Measurements from ENCODE around the gene COL6A5. TPM values are rescaled to one million over a fixed set of nuclear protein-coding genes. Genes with fewer than 3 reads are reported as not detected.

Gene COL6A5
- total and polyA plus RNA-seq, 2 of the 13 experiments (the other 11 are each of a cell fraction or from before 2014, with no cell fraction given), result not detected

DNA sequence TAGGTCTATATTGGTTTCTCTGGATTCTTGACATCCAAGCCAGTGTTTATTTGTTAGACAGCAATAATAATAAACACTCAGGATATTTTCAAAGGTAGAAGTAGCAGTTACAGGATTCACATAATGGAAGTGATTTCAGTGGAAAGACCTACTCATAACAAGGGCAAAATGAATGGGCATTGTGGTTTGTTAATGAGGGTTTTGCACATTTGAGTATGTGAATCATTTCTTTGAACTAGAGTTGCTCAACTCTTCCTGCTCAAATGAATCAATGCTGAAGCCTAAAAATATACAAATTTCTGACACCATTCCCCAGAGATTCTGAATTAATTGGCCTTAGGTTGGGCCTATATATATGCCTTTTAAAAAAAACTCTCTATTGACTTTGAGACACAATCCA lies 4.1 kb upstream of the COL6A5 start (continued):
- TF ChIP-seq, protein P1, sequence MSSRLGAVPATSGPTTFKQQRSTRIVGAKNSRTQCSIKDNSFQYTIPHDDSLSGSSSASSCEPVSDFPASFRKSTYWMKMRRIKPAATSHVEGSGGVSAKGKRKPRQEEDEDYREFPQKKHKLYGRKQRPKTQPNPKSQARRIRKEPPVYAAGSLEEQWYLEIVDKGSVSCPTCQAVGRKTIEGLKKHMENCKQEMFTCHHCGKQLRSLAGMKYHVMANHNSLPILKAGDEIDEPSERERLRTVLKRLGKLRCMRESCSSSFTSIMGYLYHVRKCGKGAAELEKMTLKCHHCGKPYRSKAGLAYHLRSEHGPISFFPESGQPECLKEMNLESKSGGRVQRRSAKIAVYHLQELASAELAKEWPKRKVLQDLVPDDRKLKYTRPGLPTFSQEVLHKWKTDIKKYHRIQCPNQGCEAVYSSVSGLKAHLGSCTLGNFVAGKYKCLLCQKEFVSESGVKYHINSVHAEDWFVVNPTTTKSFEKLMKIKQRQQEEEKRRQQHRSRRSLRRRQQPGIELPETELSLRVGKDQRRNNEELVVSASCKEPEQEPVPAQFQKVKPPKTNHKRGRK (CRISPR knock-in tag; IDR thresholded peaks at IDR 0.05), result no peak
- TF ChIP-seq ZNF792 (CRISPR knock-in tag; IDR thresholded peaks at IDR 0.05), result no peak
- TF ChIP-seq ZBTB38 (CRISPR knock-in tag; IDR thresholded peaks at IDR 0.05), result no peak
- no peak for TF ChIP-seq STAG1 (CRISPR knock-in tag; IDR thresholded peaks at IDR 0.05)
- TF ChIP-seq, protein P2, sequence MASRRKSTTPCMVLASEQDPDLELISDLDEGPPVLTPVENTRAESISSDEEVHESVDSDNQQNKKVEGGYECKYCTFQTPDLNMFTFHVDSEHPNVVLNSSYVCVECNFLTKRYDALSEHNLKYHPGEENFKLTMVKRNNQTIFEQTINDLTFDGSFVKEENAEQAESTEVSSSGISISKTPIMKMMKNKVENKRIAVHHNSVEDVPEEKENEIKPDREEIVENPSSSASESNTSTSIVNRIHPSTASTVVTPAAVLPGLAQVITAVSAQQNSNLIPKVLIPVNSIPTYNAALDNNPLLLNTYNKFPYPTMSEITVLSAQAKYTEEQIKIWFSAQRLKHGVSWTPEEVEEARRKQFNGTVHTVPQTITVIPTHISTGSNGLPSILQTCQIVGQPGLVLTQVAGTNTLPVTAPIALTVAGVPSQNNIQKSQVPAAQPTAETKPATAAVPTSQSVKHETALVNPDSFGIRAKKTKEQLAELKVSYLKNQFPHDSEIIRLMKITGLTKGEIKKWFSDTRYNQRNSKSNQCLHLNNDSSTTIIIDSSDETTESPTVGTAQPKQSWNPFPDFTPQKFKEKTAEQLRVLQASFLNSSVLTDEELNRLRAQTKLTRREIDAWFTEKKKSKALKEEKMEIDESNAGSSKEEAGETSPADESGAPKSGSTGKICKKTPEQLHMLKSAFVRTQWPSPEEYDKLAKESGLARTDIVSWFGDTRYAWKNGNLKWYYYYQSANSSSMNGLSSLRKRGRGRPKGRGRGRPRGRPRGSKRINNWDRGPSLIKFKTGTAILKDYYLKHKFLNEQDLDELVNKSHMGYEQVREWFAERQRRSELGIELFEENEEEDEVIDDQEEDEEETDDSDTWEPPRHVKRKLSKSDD (CRISPR knock-in tag; IDR thresholded peaks at IDR 0.05; ENCODE audit: low read depth), result no peak

DNA sequence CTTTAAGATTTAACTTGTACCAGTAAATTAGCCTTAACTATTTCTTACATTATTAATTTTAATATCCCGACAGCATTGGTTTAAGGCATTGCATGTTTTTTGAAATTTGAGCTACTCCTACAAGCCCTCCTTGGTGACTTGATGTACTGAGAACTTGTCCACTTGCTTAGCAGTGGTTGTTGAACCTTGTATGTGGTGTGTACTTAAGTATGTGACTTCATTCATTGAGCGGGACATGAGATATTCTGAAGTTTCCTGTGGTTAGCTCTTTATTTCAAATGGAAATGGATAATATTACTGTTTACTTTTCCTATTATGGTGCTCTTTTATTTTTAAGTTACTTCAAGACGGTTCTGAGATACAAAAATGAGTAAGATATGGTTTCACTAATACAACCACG lies 3.6 kb upstream of the COL6A5 start:
- intact Hi-C loops (cut with micrococcal nuclease; ENCODE audit: unreplicated experiment), result no loop called here
- Histone ChIP-seq H3K27ac (ENCODE audit: extremely low read length, insufficient read depth, low read length) (no peak overlapping the region), H3K27me3 (ENCODE audit: control insufficient read depth in 1 of 2, insufficient read depth in 2 of 2, low read length in 2 of 2) (peaks cover 0 to 15% of the 10 kb centered on the region in 2 experiments; a peak in 3 of 5 replicates), H4K20me1 (ENCODE audit: insufficient read depth, low read length) (no peaks in the 10 kb centered on the region), H3K4me1 (ENCODE audit: insufficient read depth, low read length) (no peaks in the 10 kb centered on the region), H3K79me2 (ENCODE audit: insufficient read depth, low read length) (no peaks in the 10 kb centered on the region), H2AFZ (ENCODE audit: low read length) (no peak overlapping the region), H3K4me2 (ENCODE audit: low read depth, low read length) (no peak overlapping the region), H3K4me3 (replicated peaks in 1 of 3; ENCODE audit: insufficient read depth in 1 of 3, low read depth in 2 of 3, low read length in 3 of 3) (no peak overlapping the region), H3K36me3 (replicated peaks in 1 of 2; ENCODE audit: control insufficient read depth in 1 of 2, insufficient read depth in 2 of 2, low read length in 2 of 2) (no peaks in the 10 kb centered on the region), H3K9ac (ENCODE audit: insufficient read depth, low read depth, low read length) (no peak overlapping the region), H3K9me3 (ENCODE audit: low read length) (no peaks in the 10 kb centered on the region)
- POLR2A ChIA-PET, result no interaction called here
- in situ Hi-C loops (cut with HindIII; ENCODE audit: extremely low pct_ligation_motif_present, low pct_unique_long_range_greater_than_20kb), result no loop called here
- no peak for ATAC-seq
- 1% methylated on average over 4 of the region's 4 CpGs for whole genome bisulfite sequencing (ENCODE audit: low lambda C conversion rate)
- no TSS peak for BruUV-seq (replicated peaks)
- no peak for DNase-seq (ENCODE audit: low spot score)
- FAIRE-seq, result no peak
- CTCF ChIA-PET (ENCODE audit: low intra/inter-chr PET ratio, low total read pairs), result no interaction called here
- TF ChIP-seq, protein P3, sequence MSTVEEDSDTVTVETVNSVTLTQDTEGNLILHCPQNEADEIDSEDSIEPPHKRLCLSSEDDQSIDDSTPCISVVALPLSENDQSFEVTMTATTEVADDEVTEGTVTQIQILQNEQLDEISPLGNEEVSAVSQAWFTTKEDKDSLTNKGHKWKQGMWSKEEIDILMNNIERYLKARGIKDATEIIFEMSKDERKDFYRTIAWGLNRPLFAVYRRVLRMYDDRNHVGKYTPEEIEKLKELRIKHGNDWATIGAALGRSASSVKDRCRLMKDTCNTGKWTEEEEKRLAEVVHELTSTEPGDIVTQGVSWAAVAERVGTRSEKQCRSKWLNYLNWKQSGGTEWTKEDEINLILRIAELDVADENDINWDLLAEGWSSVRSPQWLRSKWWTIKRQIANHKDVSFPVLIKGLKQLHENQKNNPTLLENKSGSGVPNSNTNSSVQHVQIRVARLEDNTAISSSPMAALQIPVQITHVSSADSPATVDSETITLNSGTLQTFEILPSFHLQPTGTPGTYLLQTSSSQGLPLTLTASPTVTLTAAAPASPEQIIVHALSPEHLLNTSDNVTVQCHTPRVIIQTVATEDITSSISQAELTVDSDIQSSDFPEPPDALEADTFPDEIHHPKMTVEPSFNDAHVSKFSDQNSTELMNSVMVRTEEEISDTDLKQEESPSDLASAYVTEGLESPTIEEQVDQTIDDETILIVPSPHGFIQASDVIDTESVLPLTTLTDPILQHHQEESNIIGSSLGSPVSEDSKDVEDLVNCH (CRISPR knock-in tag; IDR thresholded peaks at IDR 0.05), result no peak
- TF ChIP-seq NCOA5 (CRISPR knock-in tag; IDR thresholded peaks at IDR 0.05), result no peak
- TF ChIP-seq, protein P4, sequence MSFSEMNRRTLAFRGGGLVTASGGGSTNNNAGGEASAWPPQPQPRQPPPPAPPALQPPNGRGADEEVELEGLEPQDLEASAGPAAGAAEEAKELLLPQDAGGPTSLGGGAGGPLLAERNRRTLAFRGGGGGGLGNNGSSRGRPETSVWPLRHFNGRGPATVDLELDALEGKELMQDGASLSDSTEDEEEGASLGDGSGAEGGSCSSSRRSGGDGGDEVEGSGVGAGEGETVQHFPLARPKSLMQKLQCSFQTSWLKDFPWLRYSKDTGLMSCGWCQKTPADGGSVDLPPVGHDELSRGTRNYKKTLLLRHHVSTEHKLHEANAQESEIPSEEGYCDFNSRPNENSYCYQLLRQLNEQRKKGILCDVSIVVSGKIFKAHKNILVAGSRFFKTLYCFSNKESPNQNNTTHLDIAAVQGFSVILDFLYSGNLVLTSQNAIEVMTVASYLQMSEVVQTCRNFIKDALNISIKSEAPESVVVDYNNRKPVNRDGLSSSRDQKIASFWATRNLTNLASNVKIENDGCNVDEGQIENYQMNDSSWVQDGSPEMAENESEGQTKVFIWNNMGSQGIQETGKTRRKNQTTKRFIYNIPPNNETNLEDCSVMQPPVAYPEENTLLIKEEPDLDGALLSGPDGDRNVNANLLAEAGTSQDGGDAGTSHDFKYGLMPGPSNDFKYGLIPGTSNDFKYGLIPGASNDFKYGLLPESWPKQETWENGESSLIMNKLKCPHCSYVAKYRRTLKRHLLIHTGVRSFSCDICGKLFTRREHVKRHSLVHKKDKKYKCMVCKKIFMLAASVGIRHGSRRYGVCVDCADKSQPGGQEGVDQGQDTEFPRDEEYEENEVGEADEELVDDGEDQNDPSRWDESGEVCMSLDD (CRISPR knock-in tag; IDR thresholded peaks at IDR 0.05; ENCODE audit: borderline replicate concordance), result no peak
- TF ChIP-seq, protein P5, sequence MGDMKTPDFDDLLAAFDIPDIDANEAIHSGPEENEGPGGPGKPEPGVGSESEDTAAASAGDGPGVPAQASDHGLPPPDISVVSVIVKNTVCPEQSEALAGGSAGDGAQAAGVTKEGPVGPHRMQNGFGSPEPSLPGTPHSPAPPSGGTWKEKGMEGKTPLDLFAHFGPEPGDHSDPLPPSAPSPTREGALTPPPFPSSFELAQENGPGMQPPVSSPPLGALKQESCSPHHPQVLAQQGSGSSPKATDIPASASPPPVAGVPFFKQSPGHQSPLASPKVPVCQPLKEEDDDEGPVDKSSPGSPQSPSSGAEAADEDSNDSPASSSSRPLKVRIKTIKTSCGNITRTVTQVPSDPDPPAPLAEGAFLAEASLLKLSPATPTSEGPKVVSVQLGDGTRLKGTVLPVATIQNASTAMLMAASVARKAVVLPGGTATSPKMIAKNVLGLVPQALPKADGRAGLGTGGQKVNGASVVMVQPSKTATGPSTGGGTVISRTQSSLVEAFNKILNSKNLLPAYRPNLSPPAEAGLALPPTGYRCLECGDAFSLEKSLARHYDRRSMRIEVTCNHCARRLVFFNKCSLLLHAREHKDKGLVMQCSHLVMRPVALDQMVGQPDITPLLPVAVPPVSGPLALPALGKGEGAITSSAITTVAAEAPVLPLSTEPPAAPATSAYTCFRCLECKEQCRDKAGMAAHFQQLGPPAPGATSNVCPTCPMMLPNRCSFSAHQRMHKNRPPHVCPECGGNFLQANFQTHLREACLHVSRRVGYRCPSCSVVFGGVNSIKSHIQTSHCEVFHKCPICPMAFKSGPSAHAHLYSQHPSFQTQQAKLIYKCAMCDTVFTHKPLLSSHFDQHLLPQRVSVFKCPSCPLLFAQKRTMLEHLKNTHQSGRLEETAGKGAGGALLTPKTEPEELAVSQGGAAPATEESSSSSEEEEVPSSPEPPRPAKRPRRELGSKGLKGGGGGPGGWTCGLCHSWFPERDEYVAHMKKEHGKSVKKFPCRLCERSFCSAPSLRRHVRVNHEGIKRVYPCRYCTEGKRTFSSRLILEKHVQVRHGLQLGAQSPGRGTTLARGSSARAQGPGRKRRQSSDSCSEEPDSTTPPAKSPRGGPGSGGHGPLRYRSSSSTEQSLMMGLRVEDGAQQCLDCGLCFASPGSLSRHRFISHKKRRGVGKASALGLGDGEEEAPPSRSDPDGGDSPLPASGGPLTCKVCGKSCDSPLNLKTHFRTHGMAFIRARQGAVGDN (CRISPR knock-in tag; IDR thresholded peaks at IDR 0.05), result no peak
